Endothelial cell (in vitro differentiated cells): ENCODE measurements around the gene OSBPL2. TPM values are rescaled to one million over a fixed set of nuclear protein-coding genes. Genes with fewer than 3 reads are reported as not detected.

Experiments used
- DNase-seq: peaks from one replicate; pipeline ENCODE4 v3.0.0; 2021; ENCODE audit warnings: low spot score
- H3K27ac Mint-ChIP-seq: one replicate; pipeline ENCODE4 v1.8.0; 2021; ENCODE audit warnings: mixed read lengths, inconsistent platforms; ENCODE audit not compliant: unreplicated experiment
- H3K27me3 Mint-ChIP-seq: one replicate; pipeline ENCODE4 v1.8.0; 2021; ENCODE audit warnings: mild to moderate bottlenecking, moderate library complexity, mixed read lengths, inconsistent platforms; ENCODE audit not compliant: unreplicated experiment
- H3K36me3 Mint-ChIP-seq: one replicate; pipeline ENCODE4 v1.8.0; 2021; ENCODE audit warnings: mild to moderate bottlenecking, low read depth, mixed read lengths, inconsistent platforms; ENCODE audit not compliant: unreplicated experiment
- H3K4me1 Mint-ChIP-seq: one replicate; pipeline ENCODE4 v1.8.0; 2021; ENCODE audit warnings: mild to moderate bottlenecking, mixed read lengths, inconsistent platforms; ENCODE audit not compliant: unreplicated experiment
- H3K4me3 Mint-ChIP-seq: one replicate; pipeline ENCODE4 v1.8.0; 2021; ENCODE audit warnings: mild to moderate bottlenecking, mixed read lengths, inconsistent platforms; ENCODE audit not compliant: unreplicated experiment
- H3K9me3 Mint-ChIP-seq: one replicate; pipeline ENCODE4 v1.8.0; 2021; ENCODE audit warnings: mixed read lengths, inconsistent platforms; ENCODE audit not compliant: unreplicated experiment
- CTCF ChIP-seq: fragments of 200-600 bp; sonication (generic); IDR thresholded peaks from one replicate; pipeline ENCODE4 v1.5.0; 2021; ENCODE audit warnings: antibody characterized with exemption; ENCODE audit not compliant: unreplicated experiment
- total RNA-seq: library from RNA; stranded (reverse); fragmentation: NEBNext Ultra II Directional; extraction: Animal tissue kit (Norgen Biotek cat#: 25700); gene quantifications from one replicate; pipeline ENCODE4 v1.2.1, GENCODE V29; 2021; ENCODE audit not compliant: unreplicated experiment

Gene OSBPL2
- total RNA-seq, 1 donor from 2014 or later: 39.5 TPM

- H3K36me3 Mint-ChIP-seq: no peaks in the 10 kb centered on the region
- no peak for TF ChIP-seq CTCF
- DNase-seq: no peak
- no peak overlapping the region for H3K27ac Mint-ChIP-seq
- H3K9me3 Mint-ChIP-seq: no peaks in the 10 kb centered on the region
- H3K27me3 Mint-ChIP-seq: peaks cover 9% of the 10 kb centered on the region
- H3K4me3 Mint-ChIP-seq: no peak overlapping the region
- H3K4me1 Mint-ChIP-seq: peaks cover 8% of the 10 kb centered on the region
Observed at GRCh38 chr20:62336775-62337557, 98.6 kb downstream of the OSBPL2 start.

DNA sequence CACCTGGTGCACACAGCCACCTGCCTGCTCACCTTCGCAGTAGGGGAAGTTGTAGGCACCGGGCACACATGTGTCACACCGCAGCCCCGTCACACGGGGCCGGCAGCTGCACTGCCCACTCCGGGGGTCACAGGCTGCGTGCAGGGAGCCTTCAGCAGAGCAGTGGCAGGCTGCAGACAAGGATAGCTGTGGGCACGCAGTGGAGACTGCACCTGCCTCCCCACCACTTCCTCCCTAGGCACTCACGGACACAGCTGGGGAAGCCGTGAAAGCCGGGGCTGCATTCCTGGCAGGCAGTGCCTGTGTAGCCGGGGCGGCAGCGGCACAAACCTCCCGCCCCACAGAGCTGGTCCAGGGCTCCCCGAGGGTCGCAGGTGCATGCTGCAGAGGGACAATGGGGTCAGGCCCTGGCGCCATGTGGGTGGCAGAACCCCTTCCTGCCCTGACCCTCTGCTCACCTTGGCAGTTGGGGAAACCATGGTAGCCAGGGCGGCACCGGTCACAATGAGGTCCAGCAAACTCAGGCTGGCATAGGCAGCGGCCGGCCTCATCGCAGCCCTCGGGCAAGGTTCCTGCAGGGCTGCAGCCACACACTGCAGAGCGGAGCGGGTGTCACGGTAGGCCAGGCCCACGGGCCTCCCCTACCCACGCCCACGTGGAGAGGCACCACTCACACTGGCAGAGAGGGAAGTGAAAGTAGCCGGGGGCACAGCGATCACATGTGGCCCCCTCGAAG lies 99.4 kb downstream of the OSBPL2 start:
- DNase-seq: no peak
- TF ChIP-seq CTCF: no peak
- no peak overlapping the region for H3K4me3 Mint-ChIP-seq
- no peaks in the 10 kb centered on the region for H3K9me3 Mint-ChIP-seq
- H3K4me1 Mint-ChIP-seq: peaks cover 8% of the 10 kb centered on the region
- no peaks in the 10 kb centered on the region for H3K36me3 Mint-ChIP-seq
- peaks cover 9% of the 10 kb centered on the region for H3K27me3 Mint-ChIP-seq
- no peak overlapping the region for H3K27ac Mint-ChIP-seq

- Mint-ChIP-seq H3K27me3 (peaks cover 9% of the 10 kb centered on the region), H3K4me3 (no peak overlapping the region), H3K36me3 (no peaks in the 10 kb centered on the region), H3K4me1 (peaks cover 8% of the 10 kb centered on the region), H3K27ac (no peak overlapping the region), H3K9me3 (no peaks in the 10 kb centered on the region)
- no peak for TF ChIP-seq CTCF
- DNase-seq: no peak
Observed at GRCh38 chr20:62338294-62338620, 99.9 kb downstream of the OSBPL2 start.

DNA sequence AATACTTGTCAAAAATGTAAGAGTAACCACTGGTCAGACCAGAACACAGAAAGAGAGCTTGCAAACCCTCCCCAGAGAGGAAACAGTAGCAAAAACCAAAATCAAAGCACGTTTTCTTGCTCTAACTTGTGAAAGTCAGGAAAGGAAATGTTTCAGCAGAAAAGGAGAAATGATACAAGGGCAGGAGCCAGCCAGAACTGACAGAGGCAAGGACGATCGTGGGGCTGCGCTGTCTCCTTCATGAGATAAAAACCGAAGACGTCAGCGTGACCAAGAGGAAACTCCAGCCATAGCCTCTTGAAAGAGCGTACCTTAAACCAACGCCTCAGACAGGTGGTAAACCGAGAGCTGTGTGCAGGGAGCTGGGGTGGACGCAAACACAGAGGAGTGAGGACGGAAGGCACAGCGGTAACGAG lies 101.3 kb downstream of the OSBPL2 start:
- Mint-ChIP-seq H3K27ac (no peak overlapping the region), H3K36me3 (no peaks in the 10 kb centered on the region), H3K27me3 (peaks cover 9% of the 10 kb centered on the region), H3K9me3 (no peaks in the 10 kb centered on the region), H3K4me1 (peaks cover 8% of the 10 kb centered on the region), H3K4me3 (no peak overlapping the region)
- TF ChIP-seq CTCF: no peak
- no peak for DNase-seq

GRCh38 chr20:62342910-62343309 lies 104.6 kb downstream of the OSBPL2 start:
- no peak overlapping the region for H3K27ac Mint-ChIP-seq
- TF ChIP-seq CTCF: no peak
- peaks cover under 1% of the 10 kb centered on the region for H3K36me3 Mint-ChIP-seq
- H3K27me3 Mint-ChIP-seq: peaks cover 3% of the 10 kb centered on the region
- DNase-seq: no peak
- peaks cover 5% of the 10 kb centered on the region for H3K4me1 Mint-ChIP-seq
- no peak overlapping the region for H3K4me3 Mint-ChIP-seq
- peaks cover 2% of the 10 kb centered on the region for H3K9me3 Mint-ChIP-seq
